ENCODE results near the gene CTSW. TPM values are rescaled to one million over a fixed set of nuclear protein-coding genes. Genes with fewer than 3 reads are reported as not detected.

CTSW gene
- total RNA-seq, 1 donor = 0.43 TPM

GRCh38 chr11:65900125-65900898, 20.7 kb downstream of the CTSW start, which contains the start of gene FOSL1:
Gene FOSL1 (minus strand): TSS chr11:65900388. CDS start chr11:65900339, 49 bp downstream.
- TF ChIP-seq, protein P1, sequence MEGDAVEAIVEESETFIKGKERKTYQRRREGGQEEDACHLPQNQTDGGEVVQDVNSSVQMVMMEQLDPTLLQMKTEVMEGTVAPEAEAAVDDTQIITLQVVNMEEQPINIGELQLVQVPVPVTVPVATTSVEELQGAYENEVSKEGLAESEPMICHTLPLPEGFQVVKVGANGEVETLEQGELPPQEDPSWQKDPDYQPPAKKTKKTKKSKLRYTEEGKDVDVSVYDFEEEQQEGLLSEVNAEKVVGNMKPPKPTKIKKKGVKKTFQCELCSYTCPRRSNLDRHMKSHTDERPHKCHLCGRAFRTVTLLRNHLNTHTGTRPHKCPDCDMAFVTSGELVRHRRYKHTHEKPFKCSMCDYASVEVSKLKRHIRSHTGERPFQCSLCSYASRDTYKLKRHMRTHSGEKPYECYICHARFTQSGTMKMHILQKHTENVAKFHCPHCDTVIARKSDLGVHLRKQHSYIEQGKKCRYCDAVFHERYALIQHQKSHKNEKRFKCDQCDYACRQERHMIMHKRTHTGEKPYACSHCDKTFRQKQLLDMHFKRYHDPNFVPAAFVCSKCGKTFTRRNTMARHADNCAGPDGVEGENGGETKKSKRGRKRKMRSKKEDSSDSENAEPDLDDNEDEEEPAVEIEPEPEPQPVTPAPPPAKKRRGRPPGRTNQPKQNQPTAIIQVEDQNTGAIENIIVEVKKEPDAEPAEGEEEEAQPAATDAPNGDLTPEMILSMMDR (IDR thresholded peaks at IDR 0.05; ENCODE audit: insufficient read depth, low read depth, low read length) = no peak
- peak; percentile 96 for DNase-seq (ENCODE audit: low read depth)
- H3K4me3 ChIP-seq (ENCODE audit: low read depth, low read length) = peak within 1 kb of the TSS; percentile 84

DNA sequence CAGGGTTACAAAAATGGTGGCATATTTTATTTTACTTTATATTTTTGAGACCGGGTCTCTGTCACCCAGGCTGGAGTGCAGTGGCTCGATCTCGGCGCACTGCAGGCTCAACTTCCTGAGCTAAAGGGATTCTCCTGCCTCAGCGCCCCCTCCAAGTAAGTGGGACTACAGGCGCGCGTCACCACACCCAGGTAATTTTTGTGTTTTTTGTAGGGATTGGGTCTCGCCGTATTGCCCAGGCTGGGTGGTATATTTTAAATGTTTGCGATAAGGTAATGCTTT, 21.2 kb downstream of the CTSW start:
- H3K4me3 ChIP-seq (ENCODE audit: low read depth, low read length) = no peak overlapping the region
- TF ChIP-seq, protein P1 (IDR thresholded peaks at IDR 0.05; ENCODE audit: insufficient read depth, low read depth, low read length) = no peak
- DNase-seq (ENCODE audit: low read depth) = no peak

- DNase-seq (ENCODE audit: low read depth) = peak; percentile 76
- TF ChIP-seq, protein P1 (IDR thresholded peaks at IDR 0.05; ENCODE audit: insufficient read depth, low read depth, low read length) = no peak
- H3K4me3 ChIP-seq (ENCODE audit: low read depth, low read length) = no peak overlapping the region
Measured at GRCh38 chr11:65903068-65903481, 23.4 kb downstream of the CTSW start.

GRCh38 chr11:65903715-65904114, 24.1 kb downstream of the CTSW start:
- no peak for DNase-seq (ENCODE audit: low read depth)
- H3K4me3 ChIP-seq (ENCODE audit: low read depth, low read length) = no peak overlapping the region
- TF ChIP-seq, protein P1 (IDR thresholded peaks at IDR 0.05; ENCODE audit: insufficient read depth, low read depth, low read length) = no peak

- no peak overlapping the region for H3K4me3 ChIP-seq (ENCODE audit: low read depth, low read length)
- no peak for DNase-seq (ENCODE audit: low read depth)
- TF ChIP-seq, protein P1 (IDR thresholded peaks at IDR 0.05; ENCODE audit: insufficient read depth, low read depth, low read length) = no peak
Measured at GRCh38 chr11:65906602-65907001, 27.0 kb downstream of the CTSW start.

- DNase-seq (ENCODE audit: low read depth) = no peak
- TF ChIP-seq, protein P1 (IDR thresholded peaks at IDR 0.05; ENCODE audit: insufficient read depth, low read depth, low read length) = no peak
- no peak overlapping the region for H3K4me3 ChIP-seq (ENCODE audit: low read depth, low read length)
Measured at GRCh38 chr11:65907878-65908277, 28.2 kb downstream of the CTSW start.

Measured in fibroblast of villous mesenchyme (primary cell).